Type B pancreatic cell (in vitro differentiated cells): ENCODE measurements around the gene COX7A1. TPM values are rescaled to one million over a fixed set of nuclear protein-coding genes. Genes with fewer than 3 reads are reported as not detected.
"Not testable (repeated sequence)": the region's sequence is repeated elsewhere in the genome, so short reads cannot be mapped to it uniquely, and the experiment has no call there.

ENCODE experiments used
- DNase-seq: peaks from one replicate; pipeline ENCODE4 v3.0.0; 2021; ENCODE audit warnings: mixed read lengths; ENCODE audit not compliant: unreplicated experiment; ENCODE audit errors: extremely low spot score
- H3K27ac Mint-ChIP-seq: 2 replicates; pipeline ENCODE4 v1.8.0; 2021; ENCODE audit warnings: mild to moderate bottlenecking, mixed read lengths
- H3K27me3 Mint-ChIP-seq: 2 replicates; pipeline ENCODE4 v1.8.0; 2021; ENCODE audit warnings: mixed read lengths
- H3K36me3 Mint-ChIP-seq: 2 replicates; pipeline ENCODE4 v1.8.0; 2021; ENCODE audit warnings: mixed read lengths
- H3K4me1 Mint-ChIP-seq: one replicate; pipeline ENCODE4 v1.8.0; 2021; ENCODE audit warnings: mixed read lengths; ENCODE audit not compliant: unreplicated experiment
- H3K4me3 Mint-ChIP-seq: 2 replicates; pipeline ENCODE4 v1.8.0; 2021; ENCODE audit warnings: mild to moderate bottlenecking, mixed read lengths
- H3K9me3 Mint-ChIP-seq: 2 replicates; pipeline ENCODE4 v1.8.0; 2021; ENCODE audit warnings: mixed read lengths
- long read RNA-seq: library from polyadenylated mRNA; unstranded; transcript quantifications from one replicate; pipeline ENCODE4 v2.0.0, GENCODE V29; 2020
- total RNA-seq: library from RNA; stranded (reverse); gene quantifications from 2 replicates; pipeline ENCODE4 v1.2.1, GENCODE V29; 2021; ENCODE audit warnings: low replicate concordance
- TF ChIP-seq, protein P1 (sequence below): fragments of 200-600 bp; sonication (generic); conservative IDR thresholded peaks from 2 replicates; pipeline ENCODE4 v1.5.0; 2021; ENCODE audit warnings: antibody characterized with exemption, mild to moderate bottlenecking

The COX7A1 gene
- total RNA-seq = not detected in 2 replicates
- long read RNA-seq = 0 reads

GRCh38 chr19:36152352-36153091, at the start of gene COX7A1:
TSS of gene COX7A1 (minus strand) at chr19:36152447. CDS start at chr19:36152407, 40 bp downstream.
- TF ChIP-seq, protein P1, sequence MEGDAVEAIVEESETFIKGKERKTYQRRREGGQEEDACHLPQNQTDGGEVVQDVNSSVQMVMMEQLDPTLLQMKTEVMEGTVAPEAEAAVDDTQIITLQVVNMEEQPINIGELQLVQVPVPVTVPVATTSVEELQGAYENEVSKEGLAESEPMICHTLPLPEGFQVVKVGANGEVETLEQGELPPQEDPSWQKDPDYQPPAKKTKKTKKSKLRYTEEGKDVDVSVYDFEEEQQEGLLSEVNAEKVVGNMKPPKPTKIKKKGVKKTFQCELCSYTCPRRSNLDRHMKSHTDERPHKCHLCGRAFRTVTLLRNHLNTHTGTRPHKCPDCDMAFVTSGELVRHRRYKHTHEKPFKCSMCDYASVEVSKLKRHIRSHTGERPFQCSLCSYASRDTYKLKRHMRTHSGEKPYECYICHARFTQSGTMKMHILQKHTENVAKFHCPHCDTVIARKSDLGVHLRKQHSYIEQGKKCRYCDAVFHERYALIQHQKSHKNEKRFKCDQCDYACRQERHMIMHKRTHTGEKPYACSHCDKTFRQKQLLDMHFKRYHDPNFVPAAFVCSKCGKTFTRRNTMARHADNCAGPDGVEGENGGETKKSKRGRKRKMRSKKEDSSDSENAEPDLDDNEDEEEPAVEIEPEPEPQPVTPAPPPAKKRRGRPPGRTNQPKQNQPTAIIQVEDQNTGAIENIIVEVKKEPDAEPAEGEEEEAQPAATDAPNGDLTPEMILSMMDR = no peak
- Mint-ChIP-seq H3K9me3 (no peaks in the 10 kb centered on the region), H3K36me3 (peaks cover 18% of the 10 kb centered on the region), H3K4me3 (no peak within 1 kb of the TSS), H3K27ac (no peak within 1 kb of the TSS), H3K4me1 (peaks cover 16% of the 10 kb centered on the region), H3K27me3 (no peaks in the 10 kb centered on the region)
- no peak for DNase-seq

DNA sequence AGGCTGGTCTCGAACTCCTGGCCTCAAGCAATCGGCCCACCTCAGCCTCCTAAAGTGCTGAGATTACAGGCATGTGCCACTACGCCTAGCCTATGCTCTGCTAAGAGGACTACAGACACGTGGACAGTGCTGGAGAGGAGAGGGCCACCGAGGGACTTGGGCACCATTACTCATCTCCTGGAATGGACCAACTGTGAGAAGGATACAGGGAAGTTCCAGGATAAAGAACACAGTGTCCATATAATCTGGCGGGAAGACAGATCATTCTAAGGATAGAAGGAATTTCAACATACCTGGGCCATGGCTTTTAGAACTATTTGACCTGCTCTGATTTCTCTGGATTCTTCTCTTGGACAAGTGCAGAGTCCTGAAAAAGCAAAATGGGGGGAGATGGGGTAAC, 49.4 kb upstream of the COX7A1 start:
- Mint-ChIP-seq H3K9me3 (no peaks in the 10 kb centered on the region), H3K27ac (no peak overlapping the region), H3K4me3 (no peak overlapping the region), H3K27me3 (no peaks in the 10 kb centered on the region), H3K4me1 (no peaks in the 10 kb centered on the region), H3K36me3 (peaks cover 8% of the 10 kb centered on the region)
- TF ChIP-seq, protein P1 = no peak
- no peak for DNase-seq

DNA sequence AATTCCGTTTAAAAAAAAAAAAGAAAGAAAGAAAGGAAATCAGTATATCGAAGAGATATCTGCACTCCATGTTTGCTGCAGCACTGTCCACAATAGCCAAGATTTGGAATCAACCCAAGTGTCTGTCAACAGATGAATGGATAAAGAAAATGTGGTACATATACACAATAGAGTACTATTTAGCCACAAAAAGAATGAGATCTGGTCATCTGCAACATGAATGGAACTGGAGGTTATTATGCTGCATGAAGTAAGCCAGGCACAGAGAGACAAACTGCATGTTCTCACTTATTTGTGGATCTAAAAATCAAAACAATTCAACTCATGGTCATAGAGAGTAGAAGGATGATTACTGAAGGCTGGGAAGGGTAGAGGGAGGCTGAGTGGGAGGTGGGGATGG, 45.9 kb upstream of the COX7A1 start:
- Mint-ChIP-seq H3K27me3 (no peaks in the 10 kb centered on the region), H3K4me3 (no peak overlapping the region), H3K9me3 (no peaks in the 10 kb centered on the region), H3K36me3 (peaks cover 15% of the 10 kb centered on the region), H3K27ac (no peak overlapping the region), H3K4me1 (no peaks in the 10 kb centered on the region)
- TF ChIP-seq, protein P1 = no peak
- DNase-seq = no peak

DNA sequence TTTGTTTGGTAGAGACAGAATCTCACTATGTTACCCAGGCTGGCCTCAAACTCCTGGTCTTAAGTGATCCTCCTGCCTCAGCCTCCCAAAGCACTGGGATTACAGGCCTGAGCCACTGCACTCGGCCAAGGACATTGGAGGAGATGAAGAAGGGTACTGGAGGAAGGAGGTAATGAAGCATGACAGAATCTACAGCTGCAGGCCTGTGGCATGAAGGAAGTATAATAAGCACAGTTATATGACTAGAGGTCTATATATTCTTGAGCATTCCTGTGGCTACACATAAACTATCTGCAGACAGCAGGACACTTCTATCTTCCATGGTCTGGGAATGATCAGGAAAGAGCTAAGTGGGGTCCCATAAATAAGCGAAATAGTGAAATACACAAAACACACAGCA, 44.0 kb upstream of the COX7A1 start:
- Mint-ChIP-seq H3K27me3 (no peaks in the 10 kb centered on the region), H3K4me1 (no peaks in the 10 kb centered on the region), H3K4me3 (no peak overlapping the region), H3K27ac (no peak overlapping the region), H3K9me3 (no peaks in the 10 kb centered on the region), H3K36me3 (peaks cover 16% of the 10 kb centered on the region)
- TF ChIP-seq, protein P1 = no peak
- DNase-seq = no peak

DNA sequence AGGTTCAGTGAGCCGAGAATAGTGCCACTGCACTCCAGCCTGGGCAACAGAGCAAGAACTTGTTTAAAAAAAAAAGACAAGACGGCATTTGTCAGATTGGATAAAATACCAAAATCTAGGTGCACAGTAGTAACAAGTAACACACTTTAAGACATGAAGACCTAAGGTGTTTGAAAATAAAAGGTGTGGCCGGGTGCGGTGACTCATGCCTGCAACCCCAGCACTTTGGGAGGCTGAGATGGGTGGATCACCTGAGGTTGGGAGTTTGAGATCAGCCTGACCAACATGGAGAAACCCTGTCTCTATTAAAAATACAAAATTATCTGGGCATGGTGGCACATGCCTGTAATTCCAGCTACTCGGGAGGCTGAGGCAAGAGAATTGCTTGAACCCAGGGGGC, 34.5 kb upstream of the COX7A1 start:
- not testable (repeated sequence) for DNase-seq, H3K9me3 Mint-ChIP-seq, H3K4me1 Mint-ChIP-seq, H3K27ac Mint-ChIP-seq, H3K36me3 Mint-ChIP-seq, H3K4me3 Mint-ChIP-seq, H3K27me3 Mint-ChIP-seq

DNA sequence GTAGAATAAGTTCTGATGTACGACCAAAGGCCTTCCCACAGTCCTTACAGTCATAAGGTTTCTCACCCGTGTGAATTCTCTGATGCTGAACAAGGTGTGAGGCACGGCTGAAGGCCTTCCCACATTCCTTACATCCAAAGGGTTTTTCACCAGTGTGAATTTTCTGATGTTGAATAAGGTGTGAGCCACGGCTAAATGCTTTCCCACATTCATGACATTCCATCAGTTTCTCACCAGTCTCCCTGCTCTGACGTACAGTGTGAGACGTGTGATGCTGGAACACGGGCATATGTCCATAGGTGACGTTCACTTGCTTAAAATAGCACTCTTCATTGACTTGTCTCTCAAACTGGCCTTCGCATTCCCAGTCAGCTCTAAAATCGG, 31.0 kb upstream of the COX7A1 start:
- no peak for DNase-seq
- TF ChIP-seq, protein P1 = no peak
- H3K4me3 Mint-ChIP-seq = no peak overlapping the region
- no peaks in the 10 kb centered on the region for H3K27me3 Mint-ChIP-seq
- H3K4me1 Mint-ChIP-seq = no peaks in the 10 kb centered on the region
- H3K36me3 Mint-ChIP-seq = no peaks in the 10 kb centered on the region
- no peaks in the 10 kb centered on the region for H3K9me3 Mint-ChIP-seq
- H3K27ac Mint-ChIP-seq = no peak overlapping the region
